ENCODE results near the gene TRAM1L1. TPM values are rescaled to one million over a fixed set of nuclear protein-coding genes. Genes with fewer than 3 reads are reported as not detected.

The TRAM1L1 gene
- total and polyA plus RNA-seq, 9 of the 15 experiments (the other 6 are each of a cell fraction or from before 2014, with no cell fraction given): 0.07 to 0.19 (median 0.13) TPM; not detected in 5

- DNase-seq (ENCODE audit: extremely low read depth in 1 of 4, low spot score in 3 of 4): peak in 1 of 4 experiments; percentile 8
- ChIA-PET POLR2A (no interaction called here), CTCF (ENCODE audit: low intra/inter-chr PET ratio) (no interaction called here)
- Histone ChIP-seq H3K9me1 (ENCODE audit: control insufficient read depth, insufficient read depth, low read length) (no peaks in the 10 kb centered on the region), H2AFZ (ENCODE audit: low read depth, low read length) (no peak overlapping the region), H3K9me3 (replicated peaks; ENCODE audit: control insufficient read depth, insufficient read depth, low read depth, low read length) (no peaks in the 10 kb centered on the region), H3K4me3 (no peak overlapping the region), H3K9ac (ENCODE audit: insufficient read depth in 1 of 2, low read depth in 2 of 2, low read length in 2 of 2) (no peak overlapping the region), H3K27ac (ENCODE audit: extremely low read depth, low read depth, low read length) (no peak overlapping the region), H3K4me1 (replicated peaks in 1 of 2; ENCODE audit: control insufficient read depth in 2 of 2, insufficient read depth in 2 of 2, low read length in 2 of 2) (no peaks in the 10 kb centered on the region), H3K27me3 (ENCODE audit: control insufficient read depth in 2 of 2, insufficient read depth in 2 of 2, low read length in 2 of 2) (no peaks in the 10 kb centered on the region), H3K36me3 (ENCODE audit: control insufficient read depth, insufficient read depth, low read length) (no peaks in the 10 kb centered on the region), H3K79me2 (ENCODE audit: control insufficient read depth, insufficient read depth, low read length) (no peaks in the 10 kb centered on the region), H4K20me1 (replicated peaks; ENCODE audit: control insufficient read depth, insufficient read depth, low read length) (no peaks in the 10 kb centered on the region), H3K4me2 (ENCODE audit: insufficient read depth, low read length) (no peak overlapping the region)
- no peak for FAIRE-seq
- no peak for ATAC-seq
- in situ Hi-C loops (cut with MboI) (no loop called here), intact Hi-C loops (cut with micrococcal nuclease) (no loop called here)
- peak in 1 of 2 experiments; percentile 35; a peak in 2 of 4 replicates for TF ChIP-seq RAD21 (CRISPR knock-in tag; conservative IDR thresholded peaks at IDR 0.05 in 1 of 2, IDR thresholded peaks at IDR 0.05 in 1 of 2)
- no peak for TF ChIP-seq RERE (CRISPR knock-in tag; IDR thresholded peaks at IDR 0.05; ENCODE audit: borderline replicate concordance)
- BruUV-seq (replicated peaks): no TSS peak
- WGBS (ENCODE audit: insufficient coverage, low coverage, missing lambda C conversion rate): 0% methylated on average over 4 of the region's 4 CpGs
Observed at GRCh38 chr4:117134386-117134785, 49.0 kb upstream of the TRAM1L1 start.
